Common myeloid progenitor, CD34-positive (primary cell): ENCODE measurements around the gene TET3.
A peak's percentile ranks its signal among the peaks of the same experiment; 100 is the strongest.

Source experiments
- CTCF ChIA-PET: fragments of 350-600 bp; sonication (Branson Sonifier 250); formaldehyde crosslinking; loops from one replicate; lab custom pipeline; 2021; ENCODE audit warnings: antibody characterized with exemption; lab: Charles Lee
- POLR2A ChIA-PET: fragments of 350-600 bp; sonication (Branson Sonifier 250); formaldehyde crosslinking; loops from one replicate; lab custom pipeline; 2021; ENCODE audit warnings: antibody characterized with exemption; lab: Charles Lee
- DNase-seq, 3 donors: peaks; one replicate each; pipeline versions ENCODE4 v3.0.0 to v3.0.0-alpha.2; 2013
- H3K27ac ChIP-seq, 2 experiments: 1 replicate in 1 of 2; 2 replicates in 1 of 2; pipeline ENCODE4 v1.7.0; 2013; ENCODE audit warnings: inconsistent platforms in 2 of 2, low read length in 2 of 2, mild to moderate bottlenecking in 2 of 2, low read depth in 1 of 2, moderate library complexity in 1 of 2; ENCODE audit not compliant: severe bottlenecking in 2 of 2, insufficient read depth in 1 of 2, poor library complexity in 1 of 2
- H3K27me3 ChIP-seq, 5 experiments: replicated peaks in 2 of 5; 1 replicate in 3 of 5; 2 replicates in 2 of 5; pipeline versions ENCODE4 v1.6.1 to v1.7.0; 2013; ENCODE audit warnings: low read length in 4 of 5, mild to moderate bottlenecking in 2 of 5, moderate library complexity in 2 of 5, inconsistent platforms in 1 of 5; ENCODE audit not compliant: insufficient read depth in 5 of 5, control insufficient read depth in 4 of 5
- H3K36me3 ChIP-seq, 4 experiments: 1 replicate in 2 of 4; 2 replicates in 2 of 4; pipeline versions ENCODE4 v1.6.1 to v1.7.0; 2013; ENCODE audit warnings: low read length in 3 of 4, control low read depth in 1 of 4, mild to moderate bottlenecking in 1 of 4; ENCODE audit not compliant: control insufficient read depth in 4 of 4, insufficient read depth in 4 of 4
- H3K4me1 ChIP-seq, 4 experiments: 1 replicate in 3 of 4; 2 replicates in 1 of 4; pipeline versions ENCODE4 v1.6.1 to v1.7.1; 2013; ENCODE audit warnings: low read length in 3 of 4, mild to moderate bottlenecking in 3 of 4, control low read depth in 1 of 4, inconsistent platforms in 1 of 4, moderate library complexity in 1 of 4; ENCODE audit not compliant: control insufficient read depth in 4 of 4, insufficient read depth in 4 of 4; ENCODE audit errors: control extremely low read depth in 1 of 4
- H3K4me3 ChIP-seq, 7 experiments: 1 replicate in 4 of 7; 2 replicates in 3 of 7; pipeline versions ENCODE4 v1.5.1 to v1.7.0; 2013; ENCODE audit warnings: mild to moderate bottlenecking in 7 of 7, low read length in 6 of 7, moderate library complexity in 6 of 7, inconsistent platforms in 2 of 7, low read depth in 2 of 7, control low read depth in 1 of 7; ENCODE audit not compliant: insufficient read depth in 4 of 7, control insufficient read depth in 1 of 7; ENCODE audit errors: extremely low read depth in 1 of 7
- H3K9me3 ChIP-seq, 5 experiments: 1 replicate in 4 of 5; 2 replicates in 1 of 5; pipeline versions ENCODE4 v1.6.1 to v1.7.1; 2013; ENCODE audit warnings: low read length in 4 of 5, mild to moderate bottlenecking in 2 of 5, inconsistent platforms in 1 of 5, low read depth in 1 of 5, moderate library complexity in 1 of 5; ENCODE audit not compliant: control insufficient read depth in 4 of 5, insufficient read depth in 2 of 5; ENCODE audit errors: control extremely low read depth in 1 of 5
- WGBS: methylation state at CpG from one replicate; pipeline ENCODE4 v1.1.5; 2013; ENCODE audit not compliant: insufficient coverage; 5-methylcytosine and 5-hydroxymethylcytosine counted together

TET3 gene

DNA sequence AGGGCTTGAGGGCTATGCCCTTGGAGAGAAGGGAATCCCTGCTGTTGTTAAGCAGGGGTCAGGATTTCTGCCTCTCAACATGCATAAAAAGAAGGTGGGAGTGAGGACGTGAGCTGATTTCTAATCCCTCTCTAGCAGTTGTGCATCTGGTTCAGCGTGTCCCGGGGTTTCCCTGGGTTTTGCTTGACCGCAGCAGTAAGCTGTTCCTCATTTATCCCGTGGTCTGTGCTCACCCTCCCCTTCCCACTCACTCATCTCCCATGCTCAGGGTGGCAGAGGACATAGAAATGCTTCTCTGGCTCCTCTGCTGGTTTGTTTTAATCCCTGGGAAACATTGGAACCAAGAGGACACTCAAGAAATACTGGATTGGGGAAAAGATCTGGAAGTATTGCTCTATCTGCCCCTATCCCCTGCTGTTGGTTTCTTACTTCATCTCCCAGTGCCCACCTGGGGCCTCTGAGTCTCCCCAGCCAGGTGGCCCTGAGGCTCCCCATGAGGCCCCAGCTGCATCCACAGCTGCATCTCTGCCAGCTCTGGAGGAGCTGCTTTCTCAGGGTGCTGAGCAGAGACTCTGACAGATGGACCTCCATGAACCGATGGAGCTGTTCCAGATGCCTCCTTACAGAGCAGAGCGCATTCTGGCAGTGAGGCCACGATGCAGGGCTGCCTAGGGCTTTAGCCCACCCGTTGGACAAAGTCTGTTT lies 36.1 kb downstream of the TET3 start:
- Histone ChIP-seq H3K27ac (no peak overlapping the region), H3K4me3 (peak overlapping the region in 1 of 7 experiments; percentile 17), H3K4me1 (peaks cover 0 to 45% (median 28%) of the 10 kb centered on the region in 4 experiments), H3K9me3 (no peaks in the 10 kb centered on the region), H3K27me3 (no peaks in the 10 kb centered on the region), H3K36me3 (no peaks in the 10 kb centered on the region)
- ChIA-PET CTCF (interaction anchor here (0.7 to 3.4 kb wide), 9 partner anchors 9 to 80 kb away, joined by 3 to 15 read pairs (median 3); no protein-coding TSS in a partner anchor), POLR2A (interaction anchor here (1.6 kb wide), 1 partner anchor 12 kb away, joined by 12 read pairs; no protein-coding TSS in a partner anchor)
- peak; percentile 51 to 88 (median 86) for DNase-seq
- WGBS, result 46% methylated on average over 9 of the region's 9 CpGs

DNA sequence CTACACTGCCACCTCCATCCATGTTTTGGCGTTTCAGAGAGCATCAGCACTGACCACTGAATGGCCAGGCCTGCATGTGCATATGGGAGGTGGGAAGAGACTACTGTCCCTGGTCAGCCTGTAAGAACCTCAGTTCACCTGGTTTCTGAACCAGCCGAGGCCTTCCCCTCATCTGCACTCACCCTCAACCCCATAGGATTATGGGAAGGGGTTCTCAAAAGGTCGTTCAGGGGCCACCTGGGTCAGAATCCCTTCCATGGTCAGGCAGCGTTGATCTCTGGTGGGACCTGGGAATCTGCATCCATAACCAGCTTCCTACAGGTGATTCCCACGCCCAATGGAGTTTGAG lies 36.7 kb downstream of the TET3 start:
- WGBS, result 89% methylated on average over 3 of the region's 5 CpGs
- DNase-seq, result no peak
- H3K4me3 ChIP-seq, result no peak overlapping the region
- no peaks in the 10 kb centered on the region for H3K27me3 ChIP-seq
- POLR2A ChIA-PET, result interaction anchor here (1.6 kb wide), 1 partner anchor 11 kb away, joined by 12 read pairs; no protein-coding TSS in a partner anchor
- CTCF ChIA-PET, result interaction anchor here (0.9 to 3.4 kb wide), 4 partner anchors 8 to 15 kb away, joined by 3 to 15 read pairs (median 8); no protein-coding TSS in a partner anchor
- H3K27ac ChIP-seq, result no peak overlapping the region
- H3K36me3 ChIP-seq, result no peaks in the 10 kb centered on the region
- peaks cover 3 to 50% (median 34%) of the 10 kb centered on the region in 4 experiments for H3K4me1 ChIP-seq
- no peaks in the 10 kb centered on the region for H3K9me3 ChIP-seq

DNA sequence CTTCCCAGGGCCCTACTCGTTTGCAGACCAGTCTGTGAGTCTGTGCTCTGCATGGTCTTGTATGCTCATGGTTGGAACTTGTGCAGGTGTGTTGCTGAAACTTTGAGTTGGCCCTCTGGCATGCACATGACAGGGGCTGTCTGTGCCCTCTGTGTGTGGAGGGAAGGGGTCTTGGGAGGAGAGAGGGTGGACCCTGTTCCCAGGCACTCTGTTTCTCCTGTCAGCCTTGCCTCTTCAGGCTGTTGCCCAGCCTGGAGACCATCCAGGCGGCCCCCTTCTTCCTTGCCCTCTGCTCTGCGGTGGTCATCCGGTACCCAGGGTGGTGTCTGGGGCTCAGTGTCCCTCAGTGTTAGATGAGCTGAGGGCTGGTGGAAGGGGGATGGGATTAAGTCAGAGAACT lies 39.5 kb downstream of the TET3 start:
- DNase-seq, result no peak
- Histone ChIP-seq H3K36me3 (no peaks in the 10 kb centered on the region), H3K4me1 (peaks cover 8 to 66% (median 46%) of the 10 kb centered on the region in 4 experiments), H3K27ac (no peak overlapping the region), H3K9me3 (no peaks in the 10 kb centered on the region), H3K4me3 (peak overlapping the region in 1 of 7 experiments; percentile 7), H3K27me3 (no peaks in the 10 kb centered on the region)
- POLR2A ChIA-PET, result no interaction called here
- WGBS, result 88% methylated on average over 1 of the region's 4 CpGs
- CTCF ChIA-PET, result interaction anchor here (0.7 to 0.8 kb wide), 2 partner anchors 8 to 64 kb away, joined by 3 read pairs; no protein-coding TSS in a partner anchor

DNA sequence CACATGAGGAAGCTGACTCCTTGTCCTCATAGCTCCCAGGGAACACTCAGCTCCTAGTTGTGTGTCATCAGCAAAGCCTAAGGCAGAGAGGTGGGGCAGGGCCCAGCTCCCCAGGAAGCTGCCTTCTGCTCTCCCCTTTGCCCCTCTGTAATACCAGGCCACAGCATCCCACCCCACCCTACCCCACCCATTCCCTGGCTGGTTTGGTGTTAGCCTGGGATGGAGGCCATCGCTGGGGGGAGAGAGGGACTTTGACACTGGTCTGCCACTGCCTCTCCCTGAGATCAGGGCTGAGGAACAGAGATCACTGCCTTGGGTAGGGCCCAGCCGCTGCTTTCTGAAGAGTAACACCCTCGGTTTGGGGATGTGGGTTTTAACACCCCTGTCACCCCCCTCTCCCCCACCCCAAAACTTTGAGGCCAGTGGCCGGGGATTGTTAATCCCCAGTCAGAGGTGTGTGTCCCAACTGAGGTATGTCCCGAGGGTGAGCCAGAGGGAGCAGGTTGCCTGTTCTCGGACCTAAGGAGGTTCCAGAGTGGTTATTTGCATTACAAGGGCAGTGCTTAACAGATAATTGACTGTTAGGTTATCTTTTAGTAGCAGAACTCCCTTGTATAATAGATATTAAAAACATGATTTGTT lies 41.4 kb downstream of the TET3 start:
- POLR2A ChIA-PET, result interaction anchor here (0.8 kb wide), 1 partner anchor 15 kb away, joined by 3 read pairs; no protein-coding TSS in a partner anchor
- Histone ChIP-seq H3K9me3 (no peaks in the 10 kb centered on the region), H3K36me3 (no peaks in the 10 kb centered on the region), H3K27me3 (no peaks in the 10 kb centered on the region), H3K4me3 (peak overlapping the region in 2 of 7 experiments; percentile 38 to 66), H3K27ac (peak overlapping the region in 1 of 2 experiments; percentile 63), H3K4me1 (peaks cover 22 to 67% (median 53%) of the 10 kb centered on the region in 4 experiments)
- WGBS, result 17% methylated on average over 1 of the region's 6 CpGs
- CTCF ChIA-PET, result interaction anchor here (0.8 to 1.7 kb wide), 4 partner anchors 9 to 39 kb away, joined by 3 to 6 read pairs (median 5); no protein-coding TSS in a partner anchor
- DNase-seq, result peak in 2 of 3 donors; percentile 31 to 62

DNA sequence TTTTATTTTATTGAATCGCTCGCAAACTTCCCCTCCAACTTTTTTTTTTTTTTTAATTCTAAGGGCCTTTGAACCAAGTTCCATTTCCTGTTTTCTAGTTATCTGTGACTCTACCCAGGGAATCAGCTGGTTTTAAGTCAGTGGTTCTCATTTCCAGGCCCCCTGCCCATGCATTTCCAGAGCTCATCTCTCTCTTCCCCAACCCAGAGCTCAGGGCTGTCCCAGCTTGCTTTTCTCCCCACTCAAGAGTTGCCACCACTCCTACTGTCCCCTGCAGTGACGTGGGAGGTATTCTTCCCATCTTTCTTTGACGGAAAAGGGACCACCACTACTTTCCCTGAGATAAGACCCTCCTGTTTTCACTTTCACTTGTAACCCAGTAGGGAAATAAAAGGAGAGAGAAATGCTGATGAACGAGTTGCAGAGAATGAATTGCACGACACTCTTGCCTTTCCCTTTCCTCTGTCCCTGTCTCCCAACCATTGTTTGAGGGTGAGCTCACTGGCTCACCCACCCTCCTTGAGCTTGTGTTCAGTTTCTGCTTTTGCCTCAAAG lies 42.1 kb downstream of the TET3 start:
- Histone ChIP-seq H3K4me3 (peak overlapping the region in 5 of 7 experiments; percentile 9 to 66 (median 38)), H3K27me3 (no peaks in the 10 kb centered on the region), H3K9me3 (no peaks in the 10 kb centered on the region), H3K4me1 (peaks cover 28 to 67% (median 53%) of the 10 kb centered on the region in 4 experiments), H3K27ac (peak overlapping the region; percentile 3 to 63), H3K36me3 (no peaks in the 10 kb centered on the region)
- DNase-seq, result peak in 2 of 3 donors; percentile 68 to 79
- CTCF ChIA-PET, result interaction anchor here (1.5 to 1.7 kb wide), 3 partner anchors 15 to 39 kb away, joined by 3 to 6 read pairs (median 5); no protein-coding TSS in a partner anchor
- POLR2A ChIA-PET, result interaction anchor here (0.5 to 0.8 kb wide), 2 partner anchors 15 to 148 kb away, joined by 3 read pairs; no protein-coding TSS in a partner anchor
- WGBS, result 12% methylated on average over 3 of the region's 6 CpGs

DNA sequence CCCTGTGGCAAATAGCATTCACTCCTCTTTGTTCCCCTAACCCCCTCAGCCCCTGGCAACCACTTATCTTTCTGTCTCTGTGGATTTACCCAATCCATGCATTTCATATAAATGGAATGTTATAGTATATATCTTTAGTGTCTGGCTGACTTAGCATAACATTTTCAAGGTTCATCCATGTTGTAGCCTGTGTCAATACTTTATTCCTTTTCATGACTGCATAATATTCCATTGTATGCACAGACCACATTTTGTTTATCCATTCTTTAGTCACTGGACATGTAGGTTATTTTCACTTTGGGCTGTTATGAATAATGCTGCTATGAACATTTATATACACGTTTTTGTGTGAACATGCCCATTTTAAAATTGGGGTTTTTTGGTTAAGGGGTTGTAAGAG lies 42.8 kb downstream of the TET3 start:
- no peak for DNase-seq
- H3K27ac ChIP-seq, result peak overlapping the region in 1 of 2 experiments; percentile 3
- no peak overlapping the region for H3K4me3 ChIP-seq
- H3K36me3 ChIP-seq, result no peaks in the 10 kb centered on the region
- POLR2A ChIA-PET, result no interaction called here
- no peaks in the 10 kb centered on the region for H3K9me3 ChIP-seq
- no peaks in the 10 kb centered on the region for H3K27me3 ChIP-seq
- peaks cover 30 to 74% (median 60%) of the 10 kb centered on the region in 4 experiments for H3K4me1 ChIP-seq
- WGBS, result no CpG with 5 or more reads among the region's 1 CpG
- CTCF ChIA-PET, result interaction anchor here (1.5 kb wide), 1 partner anchor 40 kb away, joined by 6 read pairs; no protein-coding TSS in a partner anchor
